AG20443 (cell line): Measurements from ENCODE around the gene LSM14A.
A peak's percentile ranks its signal among the peaks of the same experiment; 100 is the strongest.
"Not testable (repeated sequence)": the region's sequence is repeated elsewhere in the genome, so short reads cannot be mapped to it uniquely, and the experiment has no call there.

Experiments
- DNase-seq: peaks from one replicate; pipeline ENCODE4 v3.0.0; 2012; ENCODE audit warnings: low spot score, mixed read lengths

LSM14A gene

DNA sequence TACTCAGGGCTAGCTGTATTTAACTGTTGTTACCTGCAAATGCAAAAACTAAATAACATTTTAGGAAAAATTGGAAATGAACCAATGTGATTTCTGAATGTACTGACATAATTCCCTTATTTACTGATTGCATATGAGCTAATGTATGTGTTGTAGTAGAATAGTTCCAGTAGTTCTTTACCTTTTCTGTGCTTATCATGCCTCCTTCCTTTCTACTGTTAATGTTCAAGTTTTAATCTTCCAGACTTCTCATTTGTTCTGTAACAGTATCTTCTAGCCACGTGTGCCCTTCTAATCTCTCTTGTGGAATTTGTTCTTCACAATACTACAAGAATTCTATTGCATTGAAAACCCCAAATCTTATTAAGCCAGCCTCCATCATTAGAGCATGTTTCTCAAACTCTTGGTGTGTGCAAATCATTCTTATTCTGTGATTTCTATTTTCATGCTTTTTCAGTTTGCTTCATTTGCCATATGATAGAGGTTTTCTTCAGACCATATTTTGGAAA, 17.7 kb downstream of the LSM14A start:
- DNase-seq, result no peak

GRCh38 chr19:34191355-34191962, 19.2 kb downstream of the LSM14A start:
- no peak for DNase-seq

DNA sequence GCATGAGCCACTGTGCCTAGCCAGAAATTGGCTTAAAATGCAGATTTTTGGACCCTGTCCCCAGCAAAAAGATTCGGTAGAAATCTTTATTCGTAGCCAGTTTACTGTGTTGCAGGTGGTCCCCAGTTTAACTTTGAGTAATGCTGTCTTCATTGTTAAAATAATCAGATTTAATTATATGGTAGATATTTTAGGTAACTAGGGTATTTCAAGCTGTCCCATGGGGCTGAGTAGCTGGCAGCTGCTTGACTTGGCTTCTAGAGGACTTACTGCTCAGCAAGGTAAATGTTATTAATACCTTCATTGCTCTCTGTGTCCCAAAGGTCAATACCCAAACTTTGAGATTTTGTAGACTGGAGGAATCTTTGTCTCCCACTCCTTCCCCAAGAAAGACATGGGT, 21.1 kb downstream of the LSM14A start:
- no peak for DNase-seq

- DNase-seq, result no peak
Measured at GRCh38 chr19:34193876-34194275, 21.6 kb downstream of the LSM14A start.

DNA sequence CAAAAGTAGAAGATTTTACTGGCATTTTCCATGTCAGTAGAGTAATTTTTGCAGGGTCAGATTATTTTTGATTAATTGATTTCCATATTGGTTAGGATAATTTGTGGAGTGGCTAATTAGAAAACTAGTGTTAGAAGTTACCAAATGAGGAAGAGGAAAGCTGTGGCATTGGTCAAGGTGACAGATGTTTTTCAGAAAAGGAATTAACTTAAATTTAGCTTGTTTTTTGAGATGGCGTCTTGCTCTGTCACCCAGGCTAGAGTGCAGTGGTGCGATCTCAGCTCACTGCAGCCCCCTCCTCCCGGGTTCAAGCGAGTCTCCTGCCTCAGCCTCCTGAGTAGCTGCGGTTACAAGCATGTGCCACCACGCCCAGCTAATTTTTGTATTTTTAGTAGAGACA, 28.8 kb downstream of the LSM14A start:
- DNase-seq, result no peak

- not testable (repeated sequence) for DNase-seq
Measured at GRCh38 chr19:34205324-34205723, 33.0 kb downstream of the LSM14A start.

GRCh38 chr19:34208291-34208884, 36.1 kb downstream of the LSM14A start:
- no peak for DNase-seq

DNA sequence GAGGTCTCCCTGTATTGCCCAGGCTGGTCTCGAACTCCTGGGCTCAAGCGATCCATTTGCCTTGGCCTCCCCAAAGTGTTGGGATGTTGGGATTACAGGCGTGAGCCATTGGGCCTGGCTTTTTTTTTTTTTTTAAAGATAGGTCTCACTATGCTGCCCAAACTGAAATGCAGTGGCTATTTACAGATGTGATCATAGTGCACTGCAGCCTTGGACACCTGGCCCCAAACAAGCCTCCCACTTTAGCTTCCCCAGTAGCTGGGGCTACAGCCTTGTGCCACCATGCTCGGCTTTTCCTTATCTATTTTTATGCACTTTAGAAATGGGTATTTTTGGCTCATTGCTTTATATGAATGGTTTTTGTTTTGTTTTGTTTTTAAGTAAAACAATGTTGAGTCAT, 37.4 kb downstream of the LSM14A start:
- no peak for DNase-seq

DNA sequence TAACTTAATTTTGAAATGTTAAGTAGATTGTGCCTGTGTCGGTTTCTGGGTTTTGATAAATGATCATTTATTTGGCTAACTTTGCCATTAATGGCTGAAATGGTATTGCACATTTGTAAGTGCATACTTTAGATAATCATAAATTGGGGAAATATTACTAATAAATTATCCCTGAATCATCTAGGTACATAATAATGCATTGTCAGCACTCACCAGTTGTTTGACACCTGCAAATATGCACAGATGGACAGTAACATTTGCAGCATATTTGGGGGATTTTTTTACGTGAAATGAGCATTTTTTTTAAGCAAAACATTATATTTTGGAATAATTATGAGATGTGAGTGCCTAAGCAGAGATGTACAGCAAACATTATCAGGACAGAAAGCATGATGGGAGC, 41.0 kb downstream of the LSM14A start:
- no peak for DNase-seq

DNA sequence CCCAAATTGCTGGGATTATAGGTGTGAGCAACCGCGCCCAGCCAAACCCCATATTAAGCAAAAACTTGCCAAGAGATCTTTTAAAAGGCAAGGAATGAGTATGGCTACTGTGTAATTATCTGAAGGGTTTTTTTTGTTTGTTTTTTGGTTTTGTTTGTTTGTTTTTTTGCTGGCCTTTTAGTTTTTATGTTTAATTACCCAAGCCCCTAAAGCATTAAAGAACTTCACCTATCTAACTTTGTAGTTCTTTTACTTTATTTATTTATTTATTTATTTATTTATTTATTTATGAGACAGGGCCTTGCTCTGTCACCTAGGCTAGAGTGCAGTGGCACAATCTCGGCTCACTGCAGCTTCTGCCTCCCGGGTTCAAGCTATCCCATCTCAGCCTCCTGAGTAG, 41.7 kb downstream of the LSM14A start:
- DNase-seq, result no peak

- DNase-seq, result no peak
Measured at GRCh38 chr19:34215006-34215665, 42.8 kb downstream of the LSM14A start.

GRCh38 chr19:34215666-34216038, 43.3 kb downstream of the LSM14A start:
- no peak for DNase-seq

- not testable (repeated sequence) for DNase-seq
Measured at GRCh38 chr19:34216745-34217219, 44.5 kb downstream of the LSM14A start.

GRCh38 chr19:34217952-34218817, 45.9 kb downstream of the LSM14A start:
- DNase-seq, result peak; percentile 75

DNA sequence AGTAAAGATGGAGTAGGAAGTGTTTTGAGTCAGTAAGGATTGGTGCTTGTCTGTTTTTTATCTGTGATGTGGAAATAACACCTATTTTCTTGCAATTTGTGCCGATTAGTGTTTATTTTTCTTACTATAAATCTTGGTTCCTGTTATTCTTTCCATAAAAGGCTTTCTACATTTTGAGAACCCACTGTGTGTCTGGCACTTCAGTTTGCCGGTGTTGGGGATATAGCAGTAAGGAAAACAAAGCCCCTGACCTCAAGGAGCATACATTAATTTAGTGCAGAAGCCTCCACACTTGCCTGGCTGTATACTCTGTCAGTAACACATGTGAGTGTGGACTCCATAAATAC, 46.5 kb downstream of the LSM14A start:
- DNase-seq, result no peak

- DNase-seq, result peak; percentile 57
Measured at GRCh38 chr19:34220472-34221063, 48.3 kb downstream of the LSM14A start.

DNA sequence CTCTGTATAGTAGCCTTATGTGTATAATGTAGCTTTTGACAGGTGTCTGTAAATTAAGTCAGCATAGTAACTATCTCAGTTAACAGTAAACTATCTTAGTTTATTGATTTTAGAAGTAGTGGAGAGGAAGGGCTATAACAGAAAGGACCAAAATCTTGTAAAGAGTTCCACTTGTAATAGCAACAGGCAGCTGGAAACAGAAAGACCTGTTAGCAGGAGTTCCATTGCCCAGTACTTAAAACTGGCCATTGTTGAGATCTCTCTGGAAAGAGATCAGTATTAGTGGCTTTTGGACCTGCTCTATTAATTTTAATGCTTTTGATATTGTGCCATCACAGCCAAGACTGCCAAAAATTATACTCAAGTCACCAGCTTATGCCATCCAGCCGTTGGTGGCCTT, 50.1 kb downstream of the LSM14A start:
- DNase-seq, result no peak

DNA sequence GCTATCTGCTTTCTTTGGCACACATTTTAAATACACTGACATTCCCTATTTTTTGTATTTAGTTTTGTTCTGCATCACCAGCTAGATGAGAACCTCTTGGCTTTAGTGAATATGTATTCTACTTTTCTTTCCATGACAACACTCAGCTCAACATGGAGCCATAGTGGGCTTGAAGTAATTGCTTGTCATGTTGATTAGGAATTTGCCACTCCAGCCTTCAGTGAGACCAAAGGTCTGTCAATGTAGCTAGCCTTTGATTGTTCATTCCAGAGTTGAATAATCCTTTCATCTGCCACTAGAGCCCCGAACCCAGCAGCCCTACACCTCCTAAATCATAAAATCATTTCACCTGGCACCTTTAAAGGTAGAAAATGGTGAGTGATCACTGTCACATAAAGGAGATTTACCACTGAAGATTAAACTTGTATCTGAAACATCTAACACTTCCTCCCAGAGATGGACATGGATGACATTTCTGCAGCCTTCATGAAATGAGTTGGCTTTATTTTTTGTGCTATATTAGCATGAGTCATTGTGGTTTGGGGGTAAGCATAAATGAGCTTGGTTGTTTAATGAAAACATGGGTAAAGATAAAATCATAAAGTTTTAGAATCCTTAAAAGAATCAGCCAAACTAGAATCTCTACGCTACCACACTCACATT, 52.8 kb downstream of the LSM14A start:
- no peak for DNase-seq

DNA sequence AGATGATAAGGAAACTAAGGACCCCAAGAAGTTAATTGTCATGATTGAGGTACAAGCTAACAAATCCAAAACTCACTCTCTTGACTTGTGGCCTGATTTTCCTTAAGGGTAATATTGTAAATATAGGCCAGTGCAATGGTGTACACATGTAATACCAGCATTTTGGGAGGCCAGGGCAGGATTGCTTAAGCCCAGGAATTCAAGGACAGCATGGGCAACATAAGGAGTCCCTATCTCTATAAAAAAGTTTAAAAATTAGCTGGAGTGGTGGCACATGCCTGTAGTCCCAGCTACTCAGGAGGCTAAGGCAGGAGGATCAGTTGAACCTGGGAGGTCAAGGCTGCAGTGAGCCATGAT, 53.3 kb downstream of the LSM14A start:
- no peak for DNase-seq

DNA sequence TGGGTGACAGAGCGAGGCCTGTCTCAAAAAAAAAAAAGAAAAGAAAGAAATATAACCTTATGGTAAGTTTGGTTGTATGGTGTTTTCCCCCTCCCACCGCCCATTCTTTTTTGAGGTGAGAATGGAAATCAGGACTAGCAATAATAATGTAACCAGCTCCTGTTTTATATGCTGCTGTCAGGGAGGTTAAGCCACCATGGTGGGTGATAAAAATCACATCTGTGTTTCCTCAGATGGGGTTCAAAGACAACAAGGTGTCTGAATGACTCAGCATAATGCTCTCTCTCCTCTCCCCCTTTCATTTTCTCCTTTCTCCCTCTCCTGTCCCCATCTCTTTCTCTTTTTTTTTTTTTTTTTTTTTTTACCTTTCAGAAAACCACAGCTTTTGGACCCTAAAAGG, 53.7 kb downstream of the LSM14A start:
- no peak for DNase-seq

DNA sequence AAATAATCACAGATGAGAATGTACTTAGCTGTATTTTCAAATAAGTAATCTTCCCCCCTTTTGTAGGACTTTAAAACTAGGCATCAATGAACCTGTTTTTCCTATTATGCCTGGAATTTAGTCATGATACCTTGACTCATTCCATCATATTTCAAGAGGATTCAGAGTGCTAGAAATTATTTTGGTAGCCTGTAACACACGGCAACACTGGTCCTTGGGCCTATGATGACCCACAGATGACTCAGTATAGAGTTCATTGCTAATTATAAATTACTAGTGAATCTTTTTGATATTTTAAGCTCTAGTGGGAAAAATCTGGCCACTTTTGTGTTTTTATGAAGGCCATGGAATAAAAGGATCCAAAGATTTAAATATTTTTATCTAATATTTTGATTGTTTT, 56.0 kb downstream of the LSM14A start:
- no peak for DNase-seq

GRCh38 chr19:34228762-34229161, 56.5 kb downstream of the LSM14A start:
- no peak for DNase-seq
